ENCODE data around the gene DOCK11.

DNA sequence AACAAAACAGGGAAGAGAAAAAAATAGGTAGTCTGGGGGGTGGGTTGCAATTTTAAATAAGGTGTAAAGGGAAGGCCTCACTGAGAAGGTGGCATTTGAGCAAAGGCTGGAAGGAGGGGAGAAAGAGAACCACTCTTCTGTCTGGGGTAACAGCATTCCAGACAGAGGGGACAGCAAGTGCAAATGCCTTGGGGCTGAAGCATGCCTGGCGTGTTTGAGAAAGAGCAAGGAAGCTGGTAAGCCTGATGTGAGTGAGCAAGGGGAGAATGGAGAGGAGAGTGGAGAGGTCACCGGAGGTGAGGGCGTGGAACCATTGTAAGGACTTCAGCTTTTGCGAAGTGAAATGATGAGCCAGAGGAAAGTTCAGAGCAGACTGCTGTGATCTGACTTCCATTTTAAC, 19.7 kb upstream of the DOCK11 start:
- TF ChIP-seq POLR2AphosphoS5 (IDR thresholded peaks at IDR 0.05; ENCODE audit: borderline replicate concordance, low read depth, low read length) (no peak), EZH2 (IDR thresholded peaks at IDR 0.05) (no peak), FOXP2 (optimal IDR thresholded peaks at IDR 0.05; ENCODE audit: control extremely low read depth, extremely low read length, insufficient read depth) (no peak)
